HepG2 (cell line): ENCODE measurements around the gene CDYL. TPM values are rescaled to one million over a fixed set of nuclear protein-coding genes. Genes with fewer than 3 reads are reported as not detected.

Experiments used
- CSRNP2 ChIP-seq: sonication (generic); formaldehyde crosslinking; conservative IDR thresholded peaks from 2 replicates; pipeline ENCODE4 v1.8.0; 2022; ENCODE audit warnings: low read depth, missing genetic modification reagents
- FOXA1 ChIP-seq, 2 experiments: fragments of 450-650 bp in 1 of 2; sonication (generic) in 1 of 2; formaldehyde crosslinking in 1 of 2; IDR thresholded peaks; 2 replicates each; pipeline versions ENCODE4 v1.4.0 to v1.6.1; 2016 to 2020; ENCODE audit warnings: missing genetic modification reagents in 1 of 2
- GLI4 ChIP-seq: sonication (generic); formaldehyde crosslinking; IDR thresholded peaks from 2 replicates; pipeline ENCODE4 v1.5.1; 2020; ENCODE audit warnings: missing genetic modification reagents, mild to moderate bottlenecking, moderate library complexity, borderline replicate concordance
- HBP1 ChIP-seq: IDR thresholded peaks from 2 replicates; pipeline ENCODE4 v1.6.1; 2016; ENCODE audit warnings: low read depth, control low read depth
- HOXA3 ChIP-seq: sonication (generic); formaldehyde crosslinking; IDR thresholded peaks from 2 replicates; pipeline ENCODE4 v1.5.0; 2020; ENCODE audit warnings: missing genetic modification reagents
- MYPOP ChIP-seq: sonication (generic); formaldehyde crosslinking; IDR thresholded peaks from 2 replicates; pipeline ENCODE4 v1.8.1; 2023; ENCODE audit warnings: mild to moderate bottlenecking, moderate library complexity, missing genetic modification reagents
- NFRKB ChIP-seq: fragments of 450-650 bp; IDR thresholded peaks from 2 replicates; pipeline ENCODE4 v1.6.1; 2017
- POGK ChIP-seq: sonication (generic); formaldehyde crosslinking; conservative IDR thresholded peaks from 2 replicates; pipeline ENCODE4 v1.8.0; 2022; ENCODE audit warnings: mild to moderate bottlenecking, moderate library complexity, missing genetic modification reagents
- RBM22 ChIP-seq: fragments of 200-400 bp; formaldehyde crosslinking; optimal IDR thresholded peaks from 2 replicates; pipeline ENCODE3; 2017; ENCODE audit warnings: mild to moderate bottlenecking, low read length, moderate library complexity
- SALL2 ChIP-seq: sonication (generic); formaldehyde crosslinking; IDR thresholded peaks from 2 replicates; pipeline ENCODE4 v1.8.1; 2023; ENCODE audit warnings: mild to moderate bottlenecking, missing genetic modification reagents, inconsistent platforms
- ZBTB38 ChIP-seq: sonication (generic); formaldehyde crosslinking; IDR thresholded peaks from 2 replicates; pipeline ENCODE4 v1.5.1; 2020; ENCODE audit warnings: mild to moderate bottlenecking, missing genetic modification reagents
- ZBTB7B ChIP-seq: sonication (generic); formaldehyde crosslinking; IDR thresholded peaks from 2 replicates; pipeline ENCODE4 v1.4.0; 2020; ENCODE audit warnings: missing genetic modification reagents
- ZNF503 ChIP-seq: sonication (generic); formaldehyde crosslinking; IDR thresholded peaks from 2 replicates; pipeline ENCODE4 v1.4.0; 2020; ENCODE audit warnings: missing genetic modification reagents
- ZNF646 ChIP-seq: sonication (generic); formaldehyde crosslinking; IDR thresholded peaks from 2 replicates; pipeline ENCODE4 v1.9.0; 2021; ENCODE audit warnings: mild to moderate bottlenecking, missing genetic modification reagents
- polyA plus RNA-seq, 8 experiments: library from polyadenylated mRNA; depleted of rRNA in 3 of 8; stranded (reverse) in 7 of 8; unstranded in 1 of 8; fragments of >200 nt; fragmentation: Illumina TruSeq in 4 of 8; extraction: Trizol in 4 of 8; gene quantifications; 2 replicates each; pipeline versions ENCODE4 v1.2.1 to v1.2.3, GENCODE V29; 2011 to 2016; ENCODE audit warnings: low read depth in 4 of 8, missing spikeins in 1 of 8, mixed read lengths in 1 of 8; ENCODE audit not compliant: insufficient read depth in 1 of 8
- total RNA-seq, 5 experiments: library from RNA; depleted of rRNA; stranded (reverse); fragments of >200 nt; fragmentation: Illumina TruSeq; extraction: Trizol; gene quantifications; 2 replicates each; pipeline ENCODE4 v1.2.3, GENCODE V29; 2016; ENCODE audit warnings: low read depth in 1 of 5

The CDYL gene
- total and polyA plus RNA-seq, 2 of the 13 experiments (the other 11 are each of a cell fraction or from before 2014, with no cell fraction given), result 22.8 to 105 TPM

GRCh38 chr6:4942673-4943009 lies 166.4 kb downstream of the CDYL start (continued):
- TF ChIP-seq MYPOP (CRISPR knock-in tag) (no peak), POGK (no peak), NFRKB (no peak), ZBTB38 (0 out of 2 replicates have a peak, but pooled peaks have one; percentile 29), CSRNP2 (CRISPR knock-in tag) (no peak), ZNF503 (CRISPR knock-in tag) (no peak), ZBTB7B (CRISPR knock-in tag) (0 out of 2 replicates have a peak, but pooled peaks have one; percentile 30), ZNF646 (CRISPR knock-in tag) (no peak), FOXA1 (IDR thresholded peaks at IDR 0.05) (no peak), FOXA1 (CRISPR knock-in tag; IDR thresholded peaks at IDR 0.05) (peak; percentile 39; the same call in 1 of the 2 replicates), GLI4 (no peak), SALL2 (CRISPR knock-in tag) (peak; percentile 33; the same call in 1 of the 2 replicates), HBP1 (CRISPR knock-in tag) (no peak), RBM22 (no peak), HOXA3 (CRISPR knock-in tag) (0 out of 2 replicates have a peak, but pooled peaks have one; percentile 16)
